ENCODE data around the gene ZMYM5.
A peak's percentile ranks its signal among the peaks of the same experiment; 100 is the strongest.
"Not testable (repeated sequence)": the region's sequence is repeated elsewhere in the genome, so short reads cannot be mapped to it uniquely, and the experiment has no call there.

The ZMYM5 gene

DNA sequence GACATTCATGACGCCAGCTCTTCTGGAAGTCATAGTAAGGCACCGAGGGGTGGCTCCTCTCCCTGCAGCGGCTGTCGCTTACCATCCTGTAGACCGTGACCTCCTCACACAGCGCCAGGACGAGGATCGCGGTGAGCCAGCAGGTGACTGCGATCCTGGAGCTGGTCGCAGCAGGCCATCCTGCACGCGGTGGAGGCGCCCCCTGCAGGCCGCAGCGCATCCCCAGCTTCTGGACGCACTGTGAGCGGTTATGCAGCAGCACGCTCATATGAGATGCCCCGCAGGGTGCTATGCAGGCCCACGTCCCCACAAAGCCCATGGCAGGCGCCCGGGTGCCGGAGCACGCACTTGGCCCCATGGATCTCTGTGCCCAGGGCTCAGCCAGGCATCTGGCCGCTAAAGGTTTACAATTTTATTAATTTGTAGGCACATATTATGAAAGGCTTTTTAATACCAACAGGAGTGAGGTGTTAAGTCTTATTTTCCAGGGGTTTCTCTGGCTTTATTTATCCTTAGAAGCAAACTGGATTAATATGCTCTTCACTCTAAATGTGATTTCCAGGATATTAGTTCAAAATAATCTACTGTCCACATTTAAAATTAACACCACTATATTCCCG lies 45.1 kb downstream of the ZMYM5 start:
- DNase-seq (ENCODE audit: low read depth): no peak

DNA sequence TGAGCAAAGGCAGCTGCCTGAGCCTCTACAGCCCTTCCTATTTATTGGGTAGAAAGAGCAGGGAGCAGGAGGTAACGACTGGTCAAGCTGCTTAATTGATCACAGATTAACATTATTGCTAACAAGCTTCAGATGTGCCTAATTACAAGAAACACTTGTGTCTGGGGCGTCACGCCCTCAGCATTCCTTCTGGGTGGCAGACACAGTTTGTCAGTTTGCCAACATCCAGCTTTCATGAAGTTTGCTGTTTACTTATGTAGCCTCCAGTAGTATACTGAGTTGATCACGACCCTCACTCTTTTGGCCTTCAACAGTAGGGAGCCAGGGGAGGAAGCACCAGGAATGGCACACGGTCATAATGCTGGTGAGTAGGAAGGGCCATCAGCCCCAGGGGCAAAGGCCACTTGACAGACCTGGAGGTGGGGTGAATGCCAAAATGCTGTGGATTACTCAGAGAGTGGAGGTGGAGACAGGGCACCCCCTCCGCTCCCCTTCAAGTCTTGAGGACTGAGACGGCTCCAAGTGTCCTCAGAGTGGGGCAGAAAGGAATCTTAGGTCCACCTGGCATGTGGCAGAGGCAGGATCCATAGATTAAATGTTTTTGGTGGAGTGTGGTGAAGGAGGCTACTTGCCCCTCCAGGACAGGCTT lies 45.8 kb downstream of the ZMYM5 start:
- DNase-seq (ENCODE audit: low read depth): no peak

DNA sequence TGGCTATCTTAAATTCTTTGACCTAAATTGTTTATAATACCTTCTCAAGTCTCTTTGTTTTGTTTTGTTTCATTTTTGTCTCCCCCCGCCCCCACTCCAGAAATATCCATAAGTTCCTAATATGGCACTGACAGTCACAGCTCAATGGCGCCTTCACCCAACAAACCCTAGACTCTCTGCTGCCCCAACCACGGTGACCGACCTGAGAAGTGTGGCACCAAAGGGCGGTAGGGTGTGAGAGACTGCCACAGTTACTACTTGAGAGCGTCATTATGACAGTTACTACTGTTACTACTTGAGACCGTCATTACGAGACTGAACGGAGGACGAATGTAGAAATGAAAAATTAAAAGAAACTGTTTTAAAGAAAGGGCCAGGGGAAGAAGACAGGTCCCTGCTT lies 46.3 kb downstream of the ZMYM5 start:
- DNase-seq (ENCODE audit: low read depth): no peak

DNA sequence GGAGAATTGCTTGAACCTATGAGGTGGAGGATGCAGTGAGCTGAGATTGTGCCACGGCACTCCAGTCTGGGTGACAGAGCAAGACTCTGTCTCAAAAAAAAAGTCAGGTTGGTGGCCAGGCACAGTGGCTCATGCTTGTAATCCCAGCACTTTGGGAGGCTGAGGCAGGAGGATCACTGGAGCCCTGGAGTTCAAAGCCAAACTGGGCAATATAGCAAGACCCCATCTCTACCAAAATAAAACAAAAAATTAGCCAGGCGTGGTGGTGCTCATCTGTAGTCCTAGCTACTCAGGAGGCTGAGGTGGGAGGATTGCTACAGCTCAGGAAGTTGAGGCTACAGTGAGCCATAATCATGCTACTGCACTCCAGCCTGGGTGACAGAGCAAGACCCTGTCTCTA lies 47.6 kb downstream of the ZMYM5 start:
- DNase-seq (ENCODE audit: low read depth): not testable (repeated sequence)

DNA sequence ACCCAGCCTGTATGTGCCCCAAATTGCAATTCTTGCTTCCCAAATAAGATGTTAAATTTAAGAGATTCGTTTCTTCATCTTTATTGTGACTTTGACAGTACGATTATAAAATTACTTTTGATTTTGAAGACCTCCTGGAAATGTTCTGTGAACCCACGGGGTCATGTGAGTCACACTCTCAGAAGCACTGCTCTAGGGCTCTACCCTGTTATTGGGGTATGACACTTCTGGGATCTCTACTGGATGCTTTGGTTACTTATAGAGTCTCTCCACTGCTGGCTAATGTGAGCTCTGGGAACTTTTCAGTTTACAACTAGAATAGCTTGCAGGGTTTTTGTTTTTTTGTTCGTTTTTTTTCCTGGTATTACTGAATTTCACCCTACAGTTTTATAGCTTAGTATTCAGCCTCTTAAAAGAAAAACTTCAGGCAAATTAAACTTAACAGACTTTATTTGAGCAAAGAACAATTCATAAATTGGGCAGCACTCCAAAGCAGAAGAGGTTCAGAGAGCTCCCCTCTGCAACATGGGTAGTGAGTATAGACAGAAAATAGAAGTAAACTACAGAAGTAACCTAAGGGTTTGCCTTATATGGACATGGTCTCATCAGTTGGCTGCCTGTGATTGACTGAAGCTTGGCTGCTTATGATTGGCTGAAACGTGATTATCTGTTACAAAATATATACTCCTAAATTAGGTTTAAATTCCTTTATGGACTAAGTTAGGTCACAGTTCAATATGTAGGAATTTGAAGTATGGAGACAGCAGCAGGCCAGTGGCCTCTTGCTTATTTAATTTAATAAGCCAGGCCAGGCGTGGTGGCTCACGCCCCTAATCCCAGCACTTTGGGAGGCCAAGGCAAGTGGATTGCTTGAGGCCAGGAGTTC lies 52.2 kb downstream of the ZMYM5 start:
- DNase-seq (ENCODE audit: low read depth): peak; percentile 64

DNA sequence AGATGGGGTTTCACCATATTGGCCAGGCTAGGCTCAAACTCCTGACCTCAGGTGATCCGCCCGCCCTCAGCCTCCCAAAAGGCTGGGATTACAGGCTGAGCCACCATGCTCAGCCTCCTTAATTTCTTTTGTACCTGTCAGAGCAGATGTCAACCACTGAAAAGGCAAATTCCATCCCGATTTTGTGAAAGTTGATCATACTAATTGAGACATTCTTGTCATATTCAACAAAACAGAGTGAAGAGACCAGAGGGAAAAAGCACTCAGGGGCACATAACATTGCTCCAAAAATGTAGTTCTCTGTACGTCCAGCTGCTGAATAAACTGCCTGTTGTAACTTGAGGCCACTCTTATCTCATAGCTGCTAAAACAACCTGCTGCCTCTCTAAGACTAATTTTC lies 53.3 kb downstream of the ZMYM5 start:
- no peak for DNase-seq (ENCODE audit: low read depth)

DNA sequence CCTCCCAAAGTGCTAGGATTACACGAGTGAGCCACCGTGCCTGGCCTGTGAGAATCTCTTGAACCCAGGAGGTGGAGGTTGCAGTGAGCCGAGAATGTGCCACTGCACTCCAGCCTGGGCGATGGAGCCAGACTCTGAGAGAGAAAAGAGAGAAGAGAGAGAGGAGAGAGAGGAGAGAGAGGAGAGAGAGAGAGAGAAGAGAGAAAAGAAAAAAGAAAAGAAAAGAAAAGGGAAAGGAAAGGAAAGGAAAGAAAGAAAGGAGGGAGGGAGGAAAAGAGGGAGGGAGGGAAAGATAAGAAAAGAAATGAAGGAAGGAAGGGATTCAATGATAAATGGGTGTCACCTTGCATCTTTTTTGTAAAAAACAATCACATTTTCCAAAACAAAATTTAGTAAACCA lies 57.7 kb downstream of the ZMYM5 start:
- DNase-seq (ENCODE audit: low read depth): no peak

DNA sequence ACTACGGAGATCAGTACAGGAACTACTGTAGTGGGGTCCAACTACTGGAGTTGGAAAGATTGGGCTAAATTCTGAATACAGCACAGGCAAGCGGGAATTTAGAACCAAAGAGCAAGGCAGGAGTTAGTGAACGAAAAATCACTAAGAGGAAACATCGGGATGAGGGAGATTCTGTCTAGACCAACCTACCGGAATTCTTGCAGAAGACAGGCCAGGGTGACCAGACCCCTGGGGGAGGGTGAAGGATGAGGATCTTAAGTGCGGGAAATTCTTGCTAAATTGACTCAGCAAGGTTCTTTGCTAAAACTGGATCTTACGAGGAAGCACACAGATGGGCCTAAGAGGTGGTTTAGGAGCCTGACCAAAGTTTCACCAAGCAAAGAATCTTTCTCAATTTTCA lies 67.5 kb downstream of the ZMYM5 start:
- DNase-seq (ENCODE audit: low read depth): no peak

DNA sequence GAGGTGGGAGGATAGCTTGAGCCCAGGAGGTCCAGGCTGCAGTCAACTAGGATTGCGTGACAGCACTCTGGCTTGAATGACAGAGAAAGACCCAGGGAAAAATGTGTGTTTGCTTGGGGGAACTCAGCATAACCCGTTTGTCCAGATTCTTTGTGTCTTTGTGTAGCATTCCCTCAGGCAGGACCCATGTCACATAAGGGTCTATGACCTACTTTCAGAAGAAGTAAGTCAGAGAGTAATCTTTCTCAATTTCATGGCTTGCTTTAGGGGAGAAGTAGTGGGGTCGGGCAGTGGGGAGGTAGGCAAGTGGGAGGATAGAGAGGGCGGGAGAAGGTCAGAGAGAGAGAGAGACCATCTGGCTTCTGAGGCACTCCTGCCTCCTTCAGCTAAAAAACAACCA lies 68.8 kb downstream of the ZMYM5 start:
- no peak for DNase-seq (ENCODE audit: low read depth)

DNA sequence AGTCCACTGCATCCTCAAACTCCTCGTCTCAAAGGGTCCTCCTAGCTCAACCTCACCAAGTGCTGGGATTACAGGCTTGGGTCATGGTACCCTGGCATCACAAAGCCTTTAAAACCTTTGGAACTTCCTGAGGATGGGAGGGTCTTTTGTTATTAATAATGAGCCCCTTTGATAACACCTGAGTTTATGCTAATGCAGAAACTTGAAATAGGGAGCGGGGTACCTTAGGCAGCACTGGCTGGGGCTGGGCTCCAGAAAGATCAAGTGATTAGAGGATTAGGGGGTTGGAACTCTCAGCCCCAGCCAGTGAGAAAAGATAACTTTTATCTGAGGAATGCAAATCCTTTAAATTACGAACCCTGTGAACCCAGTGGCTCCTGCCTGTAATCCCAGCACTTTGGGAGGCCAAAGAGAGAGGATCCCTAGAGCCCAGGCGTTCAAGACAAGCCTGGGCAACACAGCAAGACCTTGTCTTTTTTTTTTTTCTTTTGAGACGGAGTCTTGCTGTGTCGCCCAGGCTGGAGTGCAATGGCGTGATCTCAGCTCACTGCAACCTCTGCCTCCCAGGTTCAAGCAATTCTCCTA lies 71.4 kb downstream of the ZMYM5 start:
- DNase-seq (ENCODE audit: low read depth): no peak

DNA sequence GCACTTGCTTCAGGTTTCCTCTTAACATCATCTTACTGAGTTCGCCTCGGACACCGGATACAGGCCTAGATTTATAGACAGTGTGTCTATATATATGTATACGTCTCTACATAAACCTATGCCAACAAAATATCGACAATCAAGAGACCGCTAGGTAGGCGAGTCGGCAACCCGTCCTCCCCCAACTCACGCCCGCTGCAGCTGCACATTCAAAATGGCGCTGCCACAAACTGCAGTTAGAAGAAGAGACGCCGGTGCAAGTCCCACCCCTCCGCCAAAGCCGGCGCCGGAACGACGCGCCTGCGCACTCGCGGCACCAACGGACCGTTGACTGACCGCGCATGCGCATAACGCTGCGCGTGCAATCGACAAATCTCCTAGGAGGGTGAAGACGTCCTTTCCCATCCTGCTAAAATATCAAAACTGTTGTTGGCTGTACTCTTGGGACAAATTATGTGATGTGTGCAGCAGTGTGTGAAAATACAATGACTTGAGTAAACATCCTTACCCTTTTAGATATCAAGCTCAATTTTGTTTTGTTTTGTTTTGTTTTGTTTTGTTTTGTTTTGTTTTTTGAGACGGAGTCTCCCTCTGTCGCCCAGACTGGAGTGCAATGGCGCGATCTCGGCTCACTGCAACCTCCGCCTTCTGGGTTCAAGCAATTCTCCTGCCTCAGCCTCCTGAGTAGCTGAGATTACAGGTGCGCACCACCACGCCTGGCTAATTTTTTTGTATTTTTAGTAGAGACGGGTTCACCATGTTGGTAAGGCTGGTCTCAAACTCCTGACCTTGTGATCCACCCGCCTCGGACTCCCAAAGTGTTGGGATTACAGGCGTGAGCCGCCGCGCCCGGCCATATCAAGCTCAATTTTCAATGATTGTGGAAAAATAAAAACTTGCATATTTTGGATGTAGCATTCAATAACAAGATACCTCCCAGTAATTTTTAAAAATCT lies 80.4 kb downstream of the ZMYM5 start, which contains the start of gene PSPC1:
TSS of gene PSPC1 (minus strand) at position 219 of the 956 bp plus-strand sequence. CDS start at position 31, 188 bp downstream.
- peak; percentile 95 for DNase-seq (ENCODE audit: low read depth)

DNA sequence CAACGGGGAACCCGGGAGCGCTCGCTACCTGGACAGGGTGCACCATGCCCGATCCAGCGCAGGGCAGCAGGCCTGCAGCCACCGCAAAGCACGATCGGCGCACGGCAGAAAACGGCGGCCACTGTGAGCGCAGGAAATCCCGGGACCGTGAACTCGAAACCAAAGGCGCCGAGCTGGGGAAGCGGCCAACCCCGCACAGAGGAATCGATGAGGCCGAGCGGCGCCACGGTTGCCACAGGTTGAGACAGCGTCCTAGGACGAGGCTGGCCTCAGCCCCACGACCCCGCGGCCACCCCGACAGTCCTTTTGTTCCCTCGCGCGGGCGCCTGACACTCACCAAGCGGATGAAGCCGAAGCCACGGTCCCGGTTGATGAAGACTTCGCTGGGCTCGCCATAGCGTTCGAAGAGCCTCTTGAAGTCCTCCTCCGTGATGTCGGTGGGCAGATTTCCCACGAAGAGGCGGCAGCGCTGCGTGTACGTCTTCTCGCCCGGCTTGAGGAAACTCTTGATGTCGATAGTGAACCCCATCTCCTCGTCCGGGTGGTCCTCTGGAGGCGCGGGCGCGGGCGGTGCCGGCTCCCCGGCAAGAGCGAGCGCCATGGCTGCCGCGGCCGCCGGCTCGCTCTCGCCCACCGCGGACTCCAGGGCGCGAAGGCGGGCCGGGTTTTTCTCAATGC lies 81.3 kb downstream of the ZMYM5 start:
- peak; percentile 65 for DNase-seq (ENCODE audit: low read depth)

DNA sequence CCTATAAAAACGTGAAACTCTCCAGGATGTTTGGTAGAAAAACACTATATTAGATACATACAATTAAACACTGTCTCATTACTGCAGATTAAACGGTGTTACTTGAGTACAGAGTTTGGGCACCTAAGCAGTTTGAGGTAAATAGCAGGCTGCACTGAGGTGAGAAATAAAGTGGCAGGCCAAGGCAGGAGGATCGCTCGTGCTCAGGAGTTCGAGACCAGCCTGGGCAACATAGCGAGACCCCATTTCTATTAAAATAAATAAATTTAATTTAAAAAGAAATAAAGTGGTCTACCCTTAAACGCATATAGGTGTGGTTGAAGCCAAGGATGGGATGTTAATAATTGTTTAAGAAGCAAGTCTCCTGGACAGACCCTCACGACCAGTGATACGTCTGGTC lies 81.9 kb downstream of the ZMYM5 start:
- DNase-seq (ENCODE audit: low read depth): no peak

DNA sequence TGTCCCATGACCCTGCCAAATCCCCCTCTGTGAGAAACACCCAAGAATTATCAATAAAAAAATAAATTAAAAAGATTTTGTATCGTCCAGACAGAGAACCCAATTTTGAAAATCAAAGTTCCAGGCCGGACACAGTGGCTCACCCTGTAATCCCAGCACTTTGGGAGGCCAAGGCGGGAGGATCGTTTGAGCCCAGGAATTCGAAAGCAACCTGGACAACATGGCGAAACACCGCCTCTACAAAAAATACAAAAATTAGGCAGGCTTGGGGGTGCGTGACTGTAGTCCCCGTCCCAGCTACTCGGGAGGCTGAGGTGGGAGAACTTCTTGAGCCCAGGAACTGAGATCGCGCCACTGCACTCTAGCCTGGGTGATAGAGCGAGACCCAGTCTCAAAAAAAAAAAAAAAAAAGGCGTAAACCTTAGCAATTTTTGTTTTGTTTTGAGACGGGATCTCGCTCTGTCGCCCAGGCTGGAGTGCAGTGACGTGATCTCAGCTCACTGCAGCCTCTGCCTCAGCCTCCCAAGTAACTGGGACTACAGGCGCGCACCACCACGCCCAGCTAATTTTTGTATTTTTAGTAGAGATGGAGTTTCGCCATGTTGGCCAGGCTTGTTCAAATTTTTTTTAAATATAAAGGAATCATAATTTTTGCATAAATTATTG lies 82.6 kb downstream of the ZMYM5 start:
- DNase-seq (ENCODE audit: low read depth): not testable (repeated sequence)
